GM19455 (cell line): ENCODE data around the gene MYRFL.
"Not testable (repeated sequence)": the region's sequence is repeated elsewhere in the genome, so short reads cannot be mapped to it uniquely, and the experiment has no call there.

ENCODE experiments used
- ATAC-seq: cut with Tn5 transposase; IDR thresholded peaks from one replicate; pipeline ENCODE4 v1.9.1; 2021; ENCODE audit not compliant: unreplicated experiment

The MYRFL gene

DNA sequence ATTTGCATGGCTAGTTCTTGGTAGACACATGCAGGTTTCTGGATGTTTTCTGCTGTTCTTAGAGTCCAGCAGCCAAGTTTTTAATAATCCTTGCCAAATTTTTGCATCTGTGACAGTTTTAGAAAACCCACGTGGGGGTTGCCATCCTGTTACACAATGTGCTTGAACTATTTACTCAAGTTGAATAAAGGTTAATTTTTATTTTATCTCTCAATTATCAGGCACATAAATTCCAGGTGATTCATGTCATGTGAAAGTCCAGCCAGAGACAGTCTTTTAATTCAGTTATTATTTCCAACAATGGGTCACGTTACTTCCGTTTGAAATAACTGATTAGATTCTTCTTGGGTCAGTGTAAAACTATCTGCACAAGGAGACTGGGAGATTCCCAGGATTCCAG, 15.7 kb downstream of the MYRFL start:
- no peak for ATAC-seq

DNA sequence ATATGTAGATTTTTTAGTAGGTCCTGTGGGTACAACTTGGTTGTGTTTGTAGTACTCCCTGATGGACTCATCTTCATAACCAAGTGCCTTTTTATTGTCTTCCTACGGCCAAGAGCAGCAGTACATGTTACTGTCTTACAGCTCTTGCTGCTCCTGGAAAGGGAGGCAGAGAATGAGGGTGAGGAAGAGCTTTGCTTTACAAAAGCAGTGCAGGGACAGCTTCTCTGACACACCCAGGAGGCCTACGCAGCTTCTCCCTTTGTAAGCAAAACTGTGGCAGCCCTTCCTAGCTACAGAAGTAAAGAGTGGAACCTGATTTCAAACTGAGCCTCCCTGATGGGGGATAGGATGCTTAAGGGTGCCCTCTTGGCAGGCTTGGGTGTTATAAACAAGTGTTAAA, 18.6 kb downstream of the MYRFL start:
- no peak for ATAC-seq

DNA sequence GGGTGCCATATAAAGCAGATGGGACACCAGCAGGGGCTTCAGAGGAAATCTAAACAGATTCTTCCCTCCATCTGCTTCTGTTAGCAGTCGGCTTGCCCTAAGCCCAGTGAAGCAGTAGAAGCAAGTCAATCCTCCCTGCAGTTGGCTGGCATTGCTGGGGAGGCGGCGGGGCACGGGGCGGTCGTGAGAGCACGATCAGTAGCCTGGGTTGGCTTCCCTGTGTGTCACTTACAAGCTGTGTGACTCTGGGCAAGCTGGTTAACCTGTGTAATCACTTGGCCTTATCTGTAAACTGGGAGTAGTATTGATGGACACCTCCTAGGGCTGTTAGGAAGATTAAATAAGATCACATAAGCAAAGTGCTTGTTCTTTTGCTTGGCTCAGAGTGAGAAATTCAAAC, 19.4 kb downstream of the MYRFL start:
- ATAC-seq = no peak

DNA sequence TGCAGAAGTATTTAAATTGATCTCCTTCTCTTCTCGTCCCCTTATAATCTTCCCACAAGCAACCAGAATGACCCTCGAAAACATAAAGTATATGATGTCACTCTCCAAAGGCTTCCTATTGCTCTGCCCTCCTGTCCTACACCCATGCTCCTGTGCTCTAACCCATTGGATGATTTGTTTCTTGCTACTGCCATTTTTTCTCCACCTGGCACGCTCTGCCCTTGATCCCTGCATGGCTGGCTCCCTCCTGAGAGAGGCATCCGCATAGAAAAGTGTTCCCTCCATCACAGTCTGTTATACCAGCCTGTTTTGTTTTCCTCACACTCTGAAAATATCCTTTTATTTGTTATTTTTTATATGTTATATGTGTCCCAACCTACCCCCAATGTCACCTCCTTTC, 19.8 kb downstream of the MYRFL start:
- ATAC-seq = no peak

DNA sequence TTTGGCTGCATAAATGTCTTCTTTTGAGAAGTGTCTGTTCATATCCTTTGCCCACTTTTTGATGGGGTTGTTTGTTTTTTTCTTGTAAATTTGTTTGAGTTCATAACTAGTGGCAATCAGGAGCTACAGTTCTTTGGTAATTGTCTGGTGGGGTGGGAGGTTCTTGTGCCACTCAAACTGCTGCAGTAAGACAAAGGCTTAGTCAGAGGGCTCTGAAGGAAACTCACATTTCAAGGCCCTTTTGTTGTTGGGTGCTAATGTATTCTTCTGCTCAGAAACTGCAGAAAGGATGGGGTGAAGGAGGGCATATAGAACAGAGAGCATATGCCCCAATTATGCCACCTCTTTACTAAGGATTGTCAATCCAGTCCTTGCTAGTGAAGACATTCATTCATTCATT, 21.9 kb downstream of the MYRFL start:
- ATAC-seq = no peak

DNA sequence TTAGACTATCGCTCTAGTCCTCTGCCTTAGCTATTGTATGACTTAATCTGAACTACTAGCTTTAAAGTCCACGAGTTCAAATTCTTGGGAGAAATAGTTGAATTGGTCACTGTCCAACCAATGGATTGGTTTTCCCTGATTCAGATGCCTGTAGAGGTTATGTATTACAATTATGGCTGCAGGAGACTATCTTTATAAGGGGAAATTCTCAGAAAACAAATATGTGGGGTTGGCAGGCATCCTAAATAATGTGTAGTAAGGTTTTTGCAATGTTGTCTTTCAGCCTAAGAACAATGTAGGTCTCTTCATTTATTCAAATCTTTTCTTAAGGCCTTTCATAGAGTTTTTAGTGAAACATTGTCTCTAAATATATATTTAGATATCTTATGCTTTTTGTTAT, 26.9 kb downstream of the MYRFL start:
- no peak for ATAC-seq

DNA sequence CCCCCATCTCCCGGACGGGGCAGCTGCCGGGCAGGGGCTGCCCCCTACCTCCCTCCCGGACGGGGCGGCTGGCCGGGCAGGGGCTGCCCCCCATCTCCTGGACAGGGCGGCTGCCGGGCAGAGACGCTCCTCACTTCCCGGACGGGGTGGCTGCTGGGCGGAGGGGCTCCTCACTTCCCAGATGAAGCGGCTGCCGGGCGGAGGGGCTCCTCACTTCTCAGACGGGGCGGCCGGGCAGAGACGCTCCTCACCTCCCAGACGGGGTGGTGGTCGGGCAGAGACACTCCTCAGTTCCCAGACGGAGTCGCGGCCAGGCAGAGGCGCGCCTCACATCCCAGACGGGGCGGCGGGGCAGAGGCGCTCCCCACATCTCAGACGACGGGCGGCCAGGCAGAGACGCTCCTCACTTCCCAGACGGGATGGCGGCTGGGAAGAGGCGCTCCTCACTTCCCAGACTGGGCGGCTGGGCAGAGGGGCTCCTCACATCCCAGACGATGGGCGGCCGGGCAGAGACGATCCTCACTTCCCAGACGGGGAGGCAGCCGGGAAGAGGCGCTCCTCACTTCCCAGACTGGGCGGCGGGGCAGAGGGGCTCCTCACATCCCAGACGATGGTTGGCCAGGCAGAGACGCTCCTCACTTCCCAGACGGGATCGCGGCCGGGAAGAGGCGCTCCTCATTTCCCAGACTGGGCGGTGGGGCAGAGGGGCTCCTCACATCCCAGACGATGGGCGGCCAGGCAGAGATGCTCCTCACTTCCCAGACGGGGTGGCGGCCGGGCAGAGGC, 28.3 kb downstream of the MYRFL start:
- not testable (repeated sequence) for ATAC-seq

DNA sequence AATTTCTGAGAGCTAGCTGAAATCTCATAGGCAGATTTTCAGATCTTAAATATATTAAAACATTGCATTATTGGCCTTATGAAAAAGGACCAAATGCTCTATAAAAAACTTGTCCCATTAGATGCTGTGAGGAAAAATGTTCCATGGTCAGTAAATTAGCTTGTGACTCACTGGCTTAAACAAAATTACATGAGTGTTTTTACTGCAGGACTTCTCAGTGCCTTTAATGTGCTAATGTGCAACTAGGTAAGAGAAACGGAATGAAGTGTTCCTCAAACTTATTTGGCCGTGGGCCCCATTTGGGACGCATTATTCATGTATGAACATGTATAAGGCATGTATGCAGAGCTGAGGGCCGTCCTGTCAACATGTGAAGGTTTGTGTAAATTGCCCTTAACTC, 41.7 kb downstream of the MYRFL start:
- no peak for ATAC-seq

DNA sequence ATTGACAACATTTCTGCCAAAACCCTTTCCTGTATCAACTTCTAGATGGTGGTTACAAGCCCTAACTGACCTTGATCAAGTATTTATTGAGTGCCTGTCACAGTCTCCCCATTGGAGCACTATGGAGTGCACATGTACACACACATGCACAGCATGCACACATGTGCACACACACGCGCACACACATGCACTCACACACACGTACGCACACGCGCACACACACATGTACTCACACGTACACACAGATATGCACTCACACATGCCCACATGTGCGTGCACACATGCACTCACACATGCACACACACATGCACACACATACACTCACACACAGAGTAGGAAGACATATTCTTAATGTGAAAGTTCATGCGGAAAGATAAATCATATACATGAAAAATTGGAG, 43.7 kb downstream of the MYRFL start:
- no peak for ATAC-seq

DNA sequence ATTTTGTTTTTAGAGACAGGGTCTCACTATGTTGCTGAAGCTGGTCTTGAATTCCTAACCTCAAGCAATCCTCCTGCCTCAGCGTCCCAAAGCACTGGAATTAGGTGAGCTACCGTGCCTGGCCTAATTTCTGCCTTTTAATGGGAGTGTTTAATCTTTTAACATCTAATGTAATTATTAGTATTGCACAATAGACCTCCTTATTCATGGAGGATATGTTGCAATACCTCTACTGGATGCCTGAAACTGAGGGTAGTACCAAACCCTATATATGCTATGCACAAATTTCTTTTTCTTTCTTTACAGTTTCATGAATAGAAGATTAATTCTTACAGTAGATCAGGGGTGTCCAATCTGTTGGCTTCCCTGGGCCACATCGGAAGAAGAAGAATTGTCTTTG, 47.8 kb downstream of the MYRFL start:
- no peak for ATAC-seq

DNA sequence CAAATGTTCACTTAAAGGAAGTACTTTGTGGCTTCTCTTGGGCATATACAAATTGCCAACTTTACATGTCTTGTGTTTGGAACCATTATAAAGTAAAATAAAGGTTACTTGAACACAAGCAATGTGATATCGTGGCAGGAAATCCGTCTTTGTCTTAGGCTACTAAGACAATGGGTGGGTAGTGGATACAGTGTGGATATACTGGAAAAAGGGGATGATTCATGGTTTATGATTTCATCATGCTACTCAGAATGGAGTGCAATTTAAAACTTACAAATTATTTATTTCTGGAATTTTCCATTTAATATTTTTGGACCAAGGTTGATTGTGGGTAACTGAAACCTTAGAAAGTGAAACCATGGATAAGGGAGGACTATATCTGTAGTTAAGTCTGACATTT, 48.4 kb downstream of the MYRFL start:
- no peak for ATAC-seq

DNA sequence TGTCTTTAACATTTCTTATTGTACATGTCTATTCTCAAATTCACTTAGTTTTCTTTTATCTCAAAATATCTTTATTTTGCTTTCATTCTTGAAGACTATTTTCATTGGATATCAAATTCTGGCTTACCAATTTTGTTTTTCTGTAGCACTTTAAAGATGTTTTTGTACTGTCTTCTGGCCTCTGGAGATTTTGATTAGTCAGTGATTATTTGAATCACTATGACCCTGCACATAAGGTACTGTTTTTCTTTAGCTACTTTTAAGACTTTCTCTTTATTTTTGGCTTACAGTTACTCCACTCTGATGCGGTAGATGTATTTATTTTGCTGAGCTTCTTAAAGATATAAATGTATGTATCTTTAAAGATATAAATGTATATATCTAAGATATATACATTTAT, 49.6 kb downstream of the MYRFL start:
- ATAC-seq = no peak

DNA sequence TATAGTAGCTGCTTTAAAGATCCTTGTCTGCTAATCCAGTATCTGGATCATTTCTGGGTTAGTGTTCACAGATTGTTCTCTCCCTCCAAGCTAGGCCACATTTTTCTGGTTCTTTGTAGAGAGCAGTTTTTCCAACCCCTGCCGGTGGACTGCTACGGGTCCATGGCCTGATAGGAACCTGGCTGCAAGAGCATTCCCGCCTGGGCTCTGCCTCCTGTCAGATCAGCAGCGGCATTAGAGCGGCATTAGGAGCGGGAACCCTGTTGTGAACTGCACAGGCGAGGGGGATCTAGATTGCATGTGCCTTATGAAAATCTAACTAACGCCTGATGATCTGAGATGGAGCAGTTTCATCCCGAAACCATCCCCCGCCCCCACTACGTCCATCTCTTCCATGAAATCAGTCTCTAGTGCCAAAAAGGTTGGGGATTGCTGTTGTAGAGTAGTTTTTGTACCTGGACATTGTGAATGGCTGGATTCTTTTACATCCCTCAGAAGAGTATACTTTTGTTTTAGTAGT, 50.4 kb downstream of the MYRFL start:
- no peak for ATAC-seq

DNA sequence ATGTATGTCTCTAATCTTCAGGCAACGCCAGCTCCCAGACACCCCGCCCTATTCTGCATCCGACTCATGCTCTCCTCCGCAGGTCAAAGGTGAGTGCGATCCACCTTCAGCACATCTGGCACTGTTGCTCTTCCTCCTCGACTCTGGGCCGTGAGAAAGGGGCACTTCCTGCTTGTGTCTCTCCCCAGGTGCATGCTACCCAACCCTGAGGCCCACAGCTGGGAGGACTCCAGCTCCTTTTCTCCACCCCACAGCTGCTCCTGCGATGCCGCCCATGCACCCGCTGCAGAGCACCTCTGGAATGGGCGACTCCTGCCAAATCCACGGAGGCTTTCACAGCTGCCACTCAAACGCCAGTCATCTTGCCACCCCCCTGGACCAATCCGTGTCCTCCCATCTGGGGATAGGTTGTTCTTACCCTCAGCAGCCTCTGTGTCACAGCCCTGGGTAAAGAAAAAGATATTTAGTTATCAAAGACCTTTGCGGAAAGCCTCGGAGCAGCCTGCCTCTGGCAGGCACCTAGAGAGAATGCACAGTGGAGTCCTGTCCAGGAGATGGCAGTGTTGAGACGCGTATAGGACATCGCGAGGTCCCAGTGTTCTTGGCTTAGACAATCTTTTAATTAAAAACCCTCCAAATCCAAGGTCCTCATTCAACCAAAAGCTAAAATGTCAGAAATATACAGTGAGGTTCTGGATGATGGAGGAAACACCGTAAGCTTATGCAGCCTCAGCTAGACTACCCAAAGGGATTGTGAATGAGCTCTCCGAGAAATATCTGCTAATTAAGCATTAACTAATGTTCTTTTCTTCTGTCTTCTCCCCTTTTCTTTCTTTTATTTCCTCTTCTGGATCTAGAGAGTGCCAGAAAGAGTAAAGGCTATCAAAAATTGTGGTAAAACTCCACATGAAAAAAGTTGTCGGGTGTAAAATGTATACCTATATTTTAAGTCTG, 54.3 kb downstream of the MYRFL start:
- peak; percentile 93 for ATAC-seq

DNA sequence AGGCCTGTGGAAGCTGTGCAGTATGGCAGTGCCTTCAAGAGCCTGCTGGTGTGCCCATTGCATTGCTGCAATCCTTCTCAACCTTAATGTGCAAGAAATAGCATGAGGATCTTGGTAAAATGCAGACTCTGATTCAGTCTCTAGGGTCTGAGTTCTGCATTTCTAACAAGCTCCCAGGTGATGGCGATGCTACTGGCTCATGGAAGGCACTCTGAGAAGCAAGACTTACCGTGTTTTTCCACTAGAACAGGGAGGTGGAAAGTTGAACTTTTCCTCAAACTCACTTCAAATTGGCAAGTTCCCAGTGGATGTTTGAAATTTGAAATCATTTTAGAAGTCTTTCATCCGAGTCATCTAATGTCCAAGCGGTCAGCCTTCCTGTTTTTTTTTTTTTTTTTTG, 55.5 kb downstream of the MYRFL start:
- ATAC-seq = no peak

DNA sequence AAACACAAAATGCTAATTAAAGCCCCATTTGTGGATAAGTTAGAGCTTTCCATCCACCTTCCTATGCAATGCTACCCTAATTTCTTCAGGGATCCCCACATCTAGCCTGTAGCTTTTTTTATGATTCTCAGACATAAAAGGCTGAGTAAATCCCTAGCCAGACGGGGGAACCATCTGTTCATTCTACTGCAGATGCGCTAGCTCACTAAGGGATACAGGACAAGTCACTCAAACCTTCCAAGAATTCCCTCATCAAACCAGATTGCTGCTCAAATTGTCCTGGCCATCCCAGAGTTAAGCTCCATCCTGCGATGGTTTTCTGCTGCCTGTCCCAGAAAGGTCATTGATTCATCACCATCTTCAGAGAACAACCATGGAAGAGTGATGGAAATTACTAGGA, 56.7 kb downstream of the MYRFL start:
- no peak for ATAC-seq

DNA sequence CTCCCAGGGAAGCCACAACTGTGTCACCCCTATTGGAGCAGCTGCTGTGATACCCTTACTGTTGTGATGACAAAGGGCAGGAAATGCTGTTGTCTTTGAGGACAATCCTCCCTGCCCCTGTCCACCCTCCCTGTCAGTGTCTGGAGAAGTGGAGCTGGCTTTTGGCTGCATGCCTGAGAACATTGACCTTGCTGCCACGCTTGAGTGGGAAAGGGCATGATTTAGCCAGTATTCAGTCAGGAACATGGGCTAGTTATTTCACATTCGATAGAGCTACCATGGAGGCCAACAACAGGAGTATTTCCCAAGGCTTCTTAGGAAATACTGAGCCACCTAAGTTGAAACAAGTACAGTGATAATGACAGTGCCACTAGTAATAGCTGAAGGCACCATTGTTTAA, 59.4 kb downstream of the MYRFL start:
- ATAC-seq = no peak

DNA sequence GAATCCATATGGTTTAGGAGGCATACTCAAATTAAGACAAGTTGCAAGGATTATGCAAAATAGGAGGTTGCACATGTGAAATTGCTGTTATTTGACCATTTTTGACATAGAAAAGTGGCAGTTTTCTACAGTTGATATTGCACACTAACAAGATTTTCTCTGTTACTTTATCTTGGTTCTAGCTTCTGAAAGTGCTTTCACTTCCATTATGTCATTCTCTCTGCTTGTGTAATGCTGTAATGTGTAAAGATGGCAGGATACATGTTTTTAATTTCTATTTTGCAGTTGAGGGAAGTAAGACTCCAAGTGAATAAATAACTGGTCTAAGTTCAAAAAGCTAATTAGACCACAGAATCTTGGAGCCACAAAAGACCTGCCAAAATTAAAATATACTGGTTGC, 60.6 kb downstream of the MYRFL start:
- no peak for ATAC-seq

DNA sequence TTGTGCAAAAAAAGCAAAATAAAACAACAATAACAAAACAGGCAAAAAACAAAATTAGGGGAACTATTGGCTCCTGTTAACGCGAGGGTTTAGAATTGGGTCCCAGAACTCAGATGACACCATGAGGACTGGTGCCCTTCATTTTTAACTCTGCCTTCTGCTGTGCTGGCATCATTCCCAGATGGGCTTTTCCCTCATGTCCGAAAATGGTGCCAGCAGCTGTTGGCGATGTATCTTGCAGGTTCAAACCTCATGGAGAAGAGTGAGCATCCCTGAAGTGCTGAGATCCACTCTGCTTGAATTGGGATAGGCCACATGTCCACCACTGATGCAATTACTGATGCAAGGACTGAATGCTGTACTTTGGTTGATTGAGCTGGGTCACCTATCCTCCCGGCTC, 61.1 kb downstream of the MYRFL start:
- no peak for ATAC-seq

DNA sequence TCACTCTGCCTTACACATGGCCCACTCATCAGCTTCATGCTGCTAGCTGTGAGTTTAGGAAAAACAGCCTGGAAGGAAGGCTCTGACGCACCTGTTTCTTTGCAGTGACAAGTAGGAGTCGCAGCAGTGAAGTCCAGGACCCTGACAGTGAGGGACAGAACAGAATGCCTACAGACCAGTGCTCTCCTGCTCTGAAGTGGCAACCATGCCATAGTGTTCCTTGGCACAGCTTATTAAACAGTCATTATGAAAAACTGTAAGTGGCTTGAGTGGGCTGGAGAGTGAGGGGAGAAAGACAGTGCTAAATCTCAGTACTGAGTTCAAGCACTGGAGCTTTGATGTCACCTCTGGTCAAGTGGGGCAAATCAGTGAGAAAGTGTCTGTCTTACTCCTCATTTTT, 61.7 kb downstream of the MYRFL start:
- ATAC-seq = no peak

DNA sequence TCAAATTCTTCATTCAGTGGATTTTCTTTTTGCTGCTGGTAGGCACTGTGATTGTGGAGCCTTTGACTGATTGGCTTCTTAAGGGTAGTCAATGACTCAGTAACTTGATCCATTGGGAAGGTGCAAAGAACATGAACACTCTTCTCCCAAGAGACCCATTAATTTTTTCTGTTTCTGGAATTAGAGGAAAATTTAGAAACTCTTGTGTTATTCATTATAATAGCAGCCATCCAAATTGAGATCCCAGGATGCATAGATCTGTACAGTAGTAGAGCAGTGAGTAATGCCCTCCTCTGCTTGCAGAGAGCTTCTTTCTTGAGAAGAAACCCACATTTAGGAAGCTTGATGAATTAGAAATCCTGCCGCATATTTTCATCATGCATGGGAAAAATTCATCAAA, 63.9 kb downstream of the MYRFL start:
- ATAC-seq = no peak

DNA sequence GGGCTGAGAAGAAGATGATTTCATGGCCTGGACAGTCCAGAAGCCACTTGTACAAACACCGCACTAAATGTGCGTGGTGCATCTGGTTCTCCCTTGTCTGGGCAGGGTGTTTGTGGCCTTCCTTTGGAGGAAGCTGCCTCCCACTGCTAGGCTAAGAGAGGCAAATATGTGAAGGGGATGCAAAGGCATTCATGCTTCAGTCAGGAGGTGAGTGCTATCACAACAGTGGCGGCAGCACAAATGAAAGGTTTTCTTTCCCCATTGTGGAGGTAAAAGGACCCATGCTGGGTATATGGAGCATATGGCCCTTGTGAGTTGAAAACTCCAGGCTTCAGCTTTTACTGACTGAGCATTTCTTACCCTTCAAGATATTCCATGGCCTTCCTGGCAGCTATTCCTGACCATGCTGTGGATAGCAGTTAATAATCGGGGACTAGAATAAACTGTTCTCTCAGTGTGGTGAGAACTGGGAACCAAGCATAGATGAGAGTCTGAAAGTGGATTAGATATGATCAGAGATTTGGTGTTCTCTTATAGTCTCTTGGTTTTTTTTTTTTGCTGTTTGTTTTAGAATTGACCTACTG, 69.9 kb downstream of the MYRFL start:
- ATAC-seq = no peak
